Activated naive CD4-positive, alpha-beta T cell treated with anti-CD3 and anti-CD28 coated beads for 36 hours (primary cell): ENCODE data around the gene PTCD2. TPM values are rescaled to one million over a fixed set of nuclear protein-coding genes. Genes with fewer than 3 reads are reported as not detected.

Experiments used
- CTCF ChIA-PET: fragments of 350-600 bp; sonication (Branson Sonifier 250); formaldehyde crosslinking; loops from one replicate; lab custom pipeline; 2021; ENCODE audit warnings: antibody characterized with exemption; lab: Charles Lee
- DNase-seq: peaks from one replicate; pipeline ENCODE4 v3.0.0-alpha.2; 2020
- H3K27ac Mint-ChIP-seq: one replicate; pipeline ENCODE4 v1.8.0; 2021; ENCODE audit warnings: mild to moderate bottlenecking, mixed read lengths
- H3K27me3 Mint-ChIP-seq: one replicate; pipeline ENCODE4 v1.8.0; 2021; ENCODE audit warnings: low read depth, mixed read lengths
- H3K36me3 Mint-ChIP-seq: one replicate; pipeline ENCODE4 v1.8.0; 2021; ENCODE audit warnings: low read depth, mixed read lengths
- H3K4me1 Mint-ChIP-seq: one replicate; pipeline ENCODE4 v1.8.0; 2021; ENCODE audit warnings: low read depth, mixed read lengths
- H3K4me3 Mint-ChIP-seq: one replicate; pipeline ENCODE4 v1.8.0; 2021; ENCODE audit warnings: mild to moderate bottlenecking, moderate library complexity, mixed read lengths
- H3K9me3 Mint-ChIP-seq: one replicate; pipeline ENCODE4 v1.8.0; 2021; ENCODE audit warnings: mixed read lengths
- intact Hi-C: fragments of 100-400 bp; cut with micrococcal nuclease; formaldehyde crosslinking; loops from one replicate; pipeline ENCODE4 v1.15.1; 2023
- total RNA-seq, 2 experiments: library from RNA; stranded (reverse); gene quantifications; one replicate each; pipeline ENCODE4 v1.2.3, GENCODE V29; 2021

The PTCD2 gene
- total RNA-seq, 2 experiments from 2014 or later = 10.1 to 11.6 TPM

DNA sequence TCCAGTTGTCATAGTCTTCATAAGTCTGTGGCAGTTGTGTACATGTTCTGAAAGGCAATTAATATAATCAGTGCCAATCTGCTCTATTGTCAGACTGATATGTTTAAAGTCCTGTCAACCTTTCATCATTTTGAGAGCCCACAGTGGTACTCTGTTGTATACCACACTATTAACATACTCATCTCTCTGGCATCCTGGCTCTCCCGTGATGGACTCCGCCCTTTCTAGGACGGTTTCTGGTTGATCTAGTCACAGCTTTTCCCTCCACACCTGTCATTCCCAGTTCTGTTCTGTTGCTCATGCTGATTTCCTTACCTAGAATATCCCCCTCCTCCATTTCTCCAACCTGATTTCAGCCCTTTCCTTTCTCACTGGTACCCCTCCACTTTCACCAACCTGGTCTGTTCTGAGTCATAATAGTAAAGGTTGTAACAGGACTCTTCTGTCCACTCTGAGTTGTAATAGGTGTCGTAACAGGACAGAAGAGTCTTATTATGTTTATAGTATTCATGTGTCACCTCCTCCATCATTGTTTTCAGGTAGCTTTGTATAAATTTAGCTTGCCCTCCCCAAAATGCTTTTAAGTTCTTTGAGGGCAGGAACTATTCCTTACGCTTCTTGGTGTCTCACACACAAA lies 4.1 kb downstream of the PTCD2 start:
- Mint-ChIP-seq H3K9me3 (no peaks in the 10 kb centered on the region), H3K4me3 (no peak overlapping the region), H3K27me3 (no peaks in the 10 kb centered on the region), H3K36me3 (peaks cover 31% of the 10 kb centered on the region), H3K4me1 (peaks cover 18% of the 10 kb centered on the region), H3K27ac (no peak overlapping the region)
- CTCF ChIA-PET = no interaction called here
- no peak for DNase-seq
- intact Hi-C loops = loop anchor here (5.0 kb wide), 1 partner anchor 542 kb away; no protein-coding TSS in a partner anchor

DNA sequence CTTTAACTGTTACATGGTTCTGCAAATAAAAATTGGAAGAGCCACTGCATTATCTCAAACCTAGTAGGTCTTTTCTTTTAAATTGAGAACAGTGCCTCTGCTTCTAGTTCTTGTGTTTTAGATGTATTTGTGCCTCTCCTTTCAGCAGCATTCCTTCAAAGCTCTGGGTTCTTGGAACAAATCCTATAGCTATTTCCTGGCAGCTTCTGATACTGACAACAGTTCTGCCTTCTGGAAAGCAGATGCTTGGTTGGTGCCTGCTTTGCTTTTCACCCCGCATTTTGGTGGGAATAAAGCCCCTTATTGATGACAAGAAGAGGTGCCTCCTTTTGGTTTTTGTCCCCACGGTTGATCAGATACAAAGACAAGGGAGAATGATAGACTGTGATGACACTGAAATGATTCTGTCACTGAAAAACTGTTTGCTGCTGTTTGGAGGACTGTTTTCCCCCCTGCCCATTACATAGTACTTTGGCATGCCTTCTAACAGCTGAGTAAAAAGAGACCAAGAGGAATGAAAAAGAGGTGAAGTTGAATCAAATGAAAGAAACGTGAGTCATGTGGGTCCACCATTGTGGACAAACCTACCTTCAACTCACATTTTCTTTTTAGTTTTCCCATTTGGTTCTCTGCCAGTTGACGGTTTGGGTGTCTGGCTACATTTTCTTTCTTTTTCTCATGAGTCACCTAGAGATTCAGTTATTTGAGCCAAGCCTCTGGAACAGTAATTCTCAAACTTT lies 5.6 kb downstream of the PTCD2 start:
- CTCF ChIA-PET = interaction anchor here (0.8 kb wide), 1 partner anchor 17 kb away, joined by 4 read pairs; no protein-coding TSS in a partner anchor
- H3K36me3 Mint-ChIP-seq = peaks cover 39% of the 10 kb centered on the region
- H3K4me1 Mint-ChIP-seq = peaks cover 16% of the 10 kb centered on the region
- no peak overlapping the region for H3K27ac Mint-ChIP-seq
- no peak overlapping the region for H3K4me3 Mint-ChIP-seq
- no peaks in the 10 kb centered on the region for H3K9me3 Mint-ChIP-seq
- no peaks in the 10 kb centered on the region for H3K27me3 Mint-ChIP-seq
- intact Hi-C loops = no loop called here
- no peak for DNase-seq

DNA sequence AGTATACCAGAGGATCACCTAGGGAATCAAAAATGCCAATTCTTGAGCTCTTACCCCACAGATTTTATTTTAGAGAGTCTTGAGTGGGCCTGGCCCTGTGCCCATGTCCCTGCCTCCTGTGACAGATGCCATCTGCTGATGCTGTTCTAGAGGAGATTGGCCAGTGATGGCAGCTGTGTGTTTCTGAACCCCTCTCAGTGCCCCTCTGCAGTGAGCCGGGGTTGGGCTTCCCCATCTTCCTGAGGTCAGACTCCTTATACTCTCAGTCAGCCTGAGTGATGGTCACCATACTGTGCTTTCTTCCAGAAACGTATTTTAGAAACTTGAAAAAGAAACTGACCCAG lies 6.1 kb downstream of the PTCD2 start:
- Mint-ChIP-seq H3K27ac (no peak overlapping the region), H3K4me1 (peaks cover 13% of the 10 kb centered on the region)

DNA sequence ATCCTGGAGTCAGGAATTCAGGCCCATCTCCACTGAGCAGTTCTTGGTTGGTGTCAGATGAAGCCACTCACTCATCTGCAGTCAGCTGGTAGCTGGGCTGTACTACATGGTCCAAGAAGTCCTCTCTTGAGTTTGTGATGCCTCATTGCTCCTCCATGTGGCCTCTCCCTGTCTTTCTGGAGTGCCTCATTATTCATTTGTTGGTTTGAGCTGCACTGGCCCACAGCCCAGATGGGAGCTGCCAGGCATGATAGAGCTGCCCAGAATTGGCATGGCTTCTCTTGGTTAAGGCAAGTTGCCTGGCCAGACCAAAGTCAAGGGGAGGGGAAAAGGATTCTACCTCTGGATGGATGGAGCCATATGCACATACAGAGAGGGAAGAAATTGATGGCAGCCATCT lies 8.0 kb downstream of the PTCD2 start:
- intact Hi-C loops = no loop called here
- Mint-ChIP-seq H3K4me1 (peaks cover 5% of the 10 kb centered on the region), H3K27ac (no peak overlapping the region), H3K27me3 (no peaks in the 10 kb centered on the region), H3K9me3 (no peaks in the 10 kb centered on the region), H3K4me3 (no peak overlapping the region), H3K36me3 (peaks cover 44% of the 10 kb centered on the region)
- DNase-seq = no peak
- CTCF ChIA-PET = no interaction called here

More for the DNA sequence above, 6.1 kb downstream of the PTCD2 start:
- Mint-ChIP-seq H3K4me3 (no peak overlapping the region), H3K27me3 (no peaks in the 10 kb centered on the region), H3K36me3 (peaks cover 43% of the 10 kb centered on the region), H3K9me3 (no peaks in the 10 kb centered on the region)
- CTCF ChIA-PET = no interaction called here
- intact Hi-C loops = no loop called here
- DNase-seq = no peak

DNA sequence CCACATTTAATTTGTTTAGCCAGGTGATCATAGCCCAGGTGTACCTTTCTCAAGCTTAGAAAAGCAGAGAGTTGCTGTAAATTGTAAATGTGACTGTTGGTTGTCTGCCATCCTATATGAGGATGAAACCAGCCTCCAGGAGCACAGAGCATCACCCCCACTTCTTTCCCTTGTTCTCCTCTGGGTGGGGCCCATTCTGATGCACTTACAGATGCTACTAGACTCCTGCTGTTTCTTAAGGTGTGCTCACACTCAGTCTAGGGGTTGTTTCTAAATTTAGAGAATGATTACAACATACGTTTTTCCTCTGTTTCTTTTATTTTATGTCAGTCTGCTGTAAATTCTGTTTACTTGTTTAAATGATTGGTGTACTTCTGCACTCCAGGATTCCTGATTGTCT lies 10.5 kb downstream of the PTCD2 start:
- Mint-ChIP-seq H3K9me3 (no peaks in the 10 kb centered on the region), H3K27ac (no peak overlapping the region), H3K4me3 (no peak overlapping the region), H3K4me1 (no peaks in the 10 kb centered on the region), H3K27me3 (no peaks in the 10 kb centered on the region), H3K36me3 (peaks cover 40% of the 10 kb centered on the region)
- no peak for DNase-seq
- intact Hi-C loops = no loop called here
- CTCF ChIA-PET = interaction anchor here (0.7 kb wide), 1 partner anchor 23 kb away, joined by 4 read pairs; no protein-coding TSS in a partner anchor

DNA sequence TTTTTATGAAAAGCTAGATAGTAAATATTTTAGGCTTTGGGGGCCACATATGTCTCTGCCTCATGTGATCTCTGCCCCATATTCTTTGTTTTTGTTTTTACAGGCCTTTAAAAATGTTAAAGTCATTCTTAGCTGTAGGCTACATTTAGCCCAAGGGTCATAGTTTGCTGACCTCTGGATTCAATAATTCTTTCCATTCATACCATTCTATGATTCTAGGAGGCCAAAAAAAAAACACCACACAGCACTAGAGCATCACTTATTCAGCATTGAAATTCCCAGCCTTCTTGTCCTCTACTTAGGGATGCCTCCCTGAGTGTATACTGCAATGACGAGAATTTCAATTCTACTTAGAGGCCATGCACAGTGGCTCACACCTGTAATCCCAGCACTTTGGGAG lies 17.0 kb downstream of the PTCD2 start:
- intact Hi-C loops = no loop called here
- CTCF ChIA-PET = no interaction called here
- Mint-ChIP-seq H3K36me3 (peaks cover 30% of the 10 kb centered on the region), H3K4me1 (no peaks in the 10 kb centered on the region), H3K4me3 (no peak overlapping the region), H3K9me3 (no peaks in the 10 kb centered on the region), H3K27me3 (no peaks in the 10 kb centered on the region), H3K27ac (no peak overlapping the region)
- no peak for DNase-seq

DNA sequence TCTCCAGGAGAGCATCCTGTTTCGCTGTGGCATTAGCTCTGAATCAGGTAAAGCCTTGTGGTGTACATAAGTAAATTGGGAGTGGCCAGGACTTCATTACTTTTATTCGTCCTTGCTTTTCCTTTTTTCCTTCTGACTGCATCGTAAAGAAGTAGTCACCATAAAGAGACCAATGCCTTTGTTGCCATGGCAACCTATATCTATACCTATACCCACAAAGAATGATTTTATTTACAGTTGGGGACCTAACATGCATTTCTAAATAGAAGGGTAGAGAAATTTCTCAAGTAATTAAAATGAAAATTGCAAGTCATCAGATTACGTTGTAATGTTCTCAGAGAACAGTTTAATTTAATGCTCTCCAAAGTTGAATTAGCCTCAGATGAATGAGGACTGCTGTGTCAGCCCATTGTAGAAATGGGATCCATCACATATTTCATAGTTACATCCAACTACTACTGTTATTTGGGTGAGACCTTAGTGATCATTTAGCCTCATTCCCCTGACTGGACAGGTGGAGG lies 18.6 kb downstream of the PTCD2 start:
- DNase-seq = no peak
- Mint-ChIP-seq H3K9me3 (no peaks in the 10 kb centered on the region), H3K4me3 (no peak overlapping the region), H3K27ac (no peak overlapping the region), H3K4me1 (no peaks in the 10 kb centered on the region), H3K36me3 (peaks cover 35% of the 10 kb centered on the region), H3K27me3 (no peaks in the 10 kb centered on the region)
- CTCF ChIA-PET = no interaction called here
- intact Hi-C loops = no loop called here

DNA sequence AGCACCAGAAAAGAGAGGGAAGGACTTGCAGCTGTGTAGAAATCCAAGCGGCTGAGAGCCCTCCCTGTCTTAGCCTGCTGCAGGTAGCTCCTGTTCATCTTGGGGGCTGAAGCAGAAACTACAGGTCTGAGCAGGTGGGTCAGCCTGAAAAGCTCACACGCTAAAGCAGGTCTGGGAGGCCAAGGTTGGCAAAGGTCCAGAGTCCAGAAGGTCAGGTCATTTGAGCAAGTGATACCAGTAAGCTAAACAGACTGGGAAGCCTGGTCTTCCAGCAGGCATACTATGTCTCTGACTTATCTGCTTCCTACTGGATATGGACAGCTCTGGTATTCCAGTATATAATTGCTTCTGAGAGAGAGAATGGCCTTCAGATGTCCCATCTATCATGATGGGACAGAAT lies 26.2 kb downstream of the PTCD2 start:
- no peak overlapping the region for H3K4me3 Mint-ChIP-seq
- no peaks in the 10 kb centered on the region for H3K27me3 Mint-ChIP-seq
- DNase-seq = no peak
- CTCF ChIA-PET = no interaction called here
- intact Hi-C loops = loop anchor here (2.0 kb wide), 1 partner anchor 112 kb away; no protein-coding TSS in a partner anchor
- H3K4me1 Mint-ChIP-seq = peaks cover 23% of the 10 kb centered on the region
- no peak overlapping the region for H3K27ac Mint-ChIP-seq
- no peaks in the 10 kb centered on the region for H3K9me3 Mint-ChIP-seq
- peaks cover 39% of the 10 kb centered on the region for H3K36me3 Mint-ChIP-seq

DNA sequence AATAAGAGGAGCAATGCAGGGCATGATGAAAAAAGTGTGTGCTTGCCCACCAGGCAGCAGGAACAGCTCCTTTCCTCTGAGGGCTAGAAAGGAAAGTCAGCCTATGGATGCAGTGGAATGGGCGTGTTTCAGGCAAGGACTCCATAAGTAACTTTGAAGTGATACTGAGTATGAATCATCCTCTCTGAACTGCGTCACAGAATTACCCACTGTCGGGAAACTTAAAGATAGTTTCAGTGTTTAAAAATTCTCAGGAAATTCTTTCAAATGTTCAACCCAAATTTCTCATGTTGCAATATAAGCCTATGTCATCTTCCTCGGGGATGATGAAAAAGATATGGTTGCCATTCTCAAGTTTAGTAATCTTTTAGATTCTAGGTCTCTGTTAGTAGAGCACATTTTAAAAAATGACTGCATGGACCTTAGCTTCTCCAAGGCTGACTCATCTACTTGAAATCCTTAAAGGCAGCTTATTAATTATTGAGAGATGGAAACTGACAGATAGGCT lies 27.7 kb downstream of the PTCD2 start:
- peak; percentile 36 for DNase-seq
- intact Hi-C loops = loop anchor here (1.0 to 2.0 kb wide), 2 partner anchors 28 to 113 kb away; partner anchors contain the start of genes MRPS27 and PTCD2
- Mint-ChIP-seq H3K27ac (peak overlapping the region; percentile 48), H3K27me3 (no peaks in the 10 kb centered on the region), H3K36me3 (peaks cover 38% of the 10 kb centered on the region), H3K9me3 (no peaks in the 10 kb centered on the region), H3K4me3 (no peak overlapping the region), H3K4me1 (peaks cover 24% of the 10 kb centered on the region)
- CTCF ChIA-PET = no interaction called here

DNA sequence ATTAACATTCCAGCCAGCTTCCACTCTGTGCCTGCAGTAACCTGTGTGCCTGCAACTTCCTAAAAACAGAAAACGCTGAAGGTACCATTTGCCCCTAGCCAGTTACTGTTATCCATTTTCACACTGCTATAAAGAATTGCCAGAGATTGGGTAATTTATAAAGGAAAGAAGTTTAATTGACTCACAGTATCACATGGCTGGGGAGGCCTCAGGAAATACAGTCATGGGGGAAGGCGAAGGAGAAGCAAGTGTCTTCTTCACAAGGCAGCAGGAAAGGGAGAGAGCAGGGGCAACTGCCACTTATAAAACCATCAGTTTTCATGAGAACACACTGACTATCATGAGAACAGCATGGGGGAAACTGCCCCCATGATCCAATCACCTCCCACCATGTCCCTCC lies 31.2 kb downstream of the PTCD2 start:
- peaks cover 19% of the 10 kb centered on the region for H3K36me3 Mint-ChIP-seq
- intact Hi-C loops = no loop called here
- CTCF ChIA-PET = no interaction called here

DNA sequence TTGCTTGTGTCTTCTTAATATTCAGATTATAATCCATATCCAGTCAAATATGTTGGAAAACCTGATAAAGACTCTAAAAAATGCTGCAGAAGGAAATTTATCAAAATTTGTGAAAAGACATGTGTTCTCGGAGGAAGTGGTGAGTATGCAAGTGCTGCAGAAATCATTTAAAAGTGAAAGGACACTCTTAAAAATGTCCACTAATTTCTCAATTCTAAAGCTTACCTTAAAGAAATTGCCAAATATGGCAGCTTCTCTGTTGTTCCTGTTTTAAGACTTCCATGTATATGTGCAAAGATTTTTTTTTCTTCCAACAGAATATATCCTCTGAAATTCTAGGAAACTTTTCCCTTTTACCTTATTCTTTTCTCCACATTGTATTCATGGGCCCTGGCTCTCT lies 32.4 kb downstream of the PTCD2 start:
- Mint-ChIP-seq H3K4me1 (peaks cover 20% of the 10 kb centered on the region), H3K9me3 (no peaks in the 10 kb centered on the region), H3K4me3 (no peak overlapping the region), H3K36me3 (peaks cover 20% of the 10 kb centered on the region), H3K27me3 (no peaks in the 10 kb centered on the region), H3K27ac (no peak overlapping the region)
- no peak for DNase-seq
- CTCF ChIA-PET = no interaction called here
- intact Hi-C loops = no loop called here

More for the DNA sequence above, 31.2 kb downstream of the PTCD2 start:
- Mint-ChIP-seq H3K4me1 (peaks cover 24% of the 10 kb centered on the region), H3K27me3 (no peaks in the 10 kb centered on the region), H3K27ac (no peak overlapping the region), H3K4me3 (no peak overlapping the region), H3K9me3 (no peaks in the 10 kb centered on the region)
- DNase-seq = no peak

DNA sequence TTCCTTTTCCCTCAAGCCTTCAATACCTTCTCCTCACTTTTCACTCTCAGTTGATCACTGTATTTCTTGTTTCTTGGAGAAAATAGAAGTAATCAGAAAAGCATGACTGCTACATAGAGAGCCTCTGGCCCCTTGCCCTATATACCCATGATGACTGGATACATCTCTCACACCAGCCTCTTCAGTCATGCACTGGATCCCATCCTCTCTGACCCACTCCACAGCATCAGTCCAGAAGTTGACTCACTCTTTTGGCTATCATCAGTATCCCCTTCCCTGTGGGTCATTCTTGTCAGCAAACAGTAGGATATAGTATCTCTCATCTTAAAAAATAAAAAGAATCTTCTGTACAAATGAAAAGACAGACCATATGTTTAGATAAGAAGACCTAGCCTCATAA lies 32.9 kb downstream of the PTCD2 start:
- H3K36me3 Mint-ChIP-seq = peaks cover 20% of the 10 kb centered on the region
- peaks cover 16% of the 10 kb centered on the region for H3K4me1 Mint-ChIP-seq
- H3K27ac Mint-ChIP-seq = no peak overlapping the region
- CTCF ChIA-PET = no interaction called here
- no peaks in the 10 kb centered on the region for H3K27me3 Mint-ChIP-seq
- intact Hi-C loops = no loop called here
- DNase-seq = no peak
- H3K4me3 Mint-ChIP-seq = no peak overlapping the region
- H3K9me3 Mint-ChIP-seq = no peaks in the 10 kb centered on the region
